ENCODE measurements around the gene PLA2G5. TPM values are rescaled to one million over a fixed set of nuclear protein-coding genes. Genes with fewer than 3 reads are reported as not detected.

The PLA2G5 gene
- total and polyA plus RNA-seq, 2 of the 13 experiments (the other 11 are each of a cell fraction or from before 2014, with no cell fraction given): not detected

DNA sequence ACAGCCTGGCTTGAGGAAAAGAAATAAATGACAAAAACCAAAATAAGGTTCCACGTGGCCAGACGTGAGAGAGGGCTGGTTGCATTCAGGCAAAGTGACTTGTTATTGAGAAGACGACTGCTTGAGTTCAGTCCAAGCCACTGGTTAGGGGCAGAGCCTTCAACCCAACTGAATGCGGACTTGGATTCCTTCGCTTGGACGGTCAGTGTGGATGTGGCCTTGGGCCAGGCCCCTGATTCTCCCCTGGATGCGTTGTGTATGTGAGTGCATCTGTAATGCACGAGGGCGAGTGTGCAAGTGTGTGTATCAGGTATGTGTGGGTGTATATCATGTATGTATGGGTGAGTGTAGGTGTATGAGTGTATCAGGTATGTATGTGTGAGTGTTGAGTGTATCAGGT lies 71.0 kb downstream of the PLA2G5 start:
- Histone ChIP-seq H3K4me1 (ENCODE audit: insufficient read depth, low read length) (peaks cover 13% of the 10 kb centered on the region), H3K36me3 (replicated peaks in 1 of 2; ENCODE audit: control insufficient read depth in 1 of 2, insufficient read depth in 2 of 2, low read length in 2 of 2) (no peaks in the 10 kb centered on the region), H3K4me3 (replicated peaks in 1 of 3; ENCODE audit: insufficient read depth in 1 of 3, low read depth in 2 of 3, low read length in 3 of 3) (no peak overlapping the region), H2AFZ (ENCODE audit: low read length) (no peak overlapping the region), H3K9ac (ENCODE audit: insufficient read depth, low read depth, low read length) (no peak overlapping the region), H3K9me3 (ENCODE audit: low read length) (no peaks in the 10 kb centered on the region), H3K4me2 (ENCODE audit: low read depth, low read length) (no peak overlapping the region), H3K79me2 (ENCODE audit: insufficient read depth, low read length) (no peaks in the 10 kb centered on the region), H3K27ac (ENCODE audit: extremely low read length, insufficient read depth, low read length) (no peak overlapping the region), H4K20me1 (ENCODE audit: insufficient read depth, low read length) (no peaks in the 10 kb centered on the region), H3K27me3 (ENCODE audit: control insufficient read depth in 1 of 2, insufficient read depth in 2 of 2, low read length in 2 of 2) (peaks cover 2 to 21% of the 10 kb centered on the region in 2 experiments; a peak in 3 of 5 replicates)
- TF ChIP-seq ZNF143 (CRISPR knock-in tag; IDR thresholded peaks at IDR 0.05) (no peak), ZNF607 (CRISPR knock-in tag; IDR thresholded peaks at IDR 0.05; ENCODE audit: borderline replicate concordance) (no peak), FOXM1 (CRISPR knock-in tag; IDR thresholded peaks at IDR 0.05) (no peak), TFE3 (CRISPR knock-in tag; IDR thresholded peaks at IDR 0.05) (no peak)
- TF ChIP-seq, protein P1, sequence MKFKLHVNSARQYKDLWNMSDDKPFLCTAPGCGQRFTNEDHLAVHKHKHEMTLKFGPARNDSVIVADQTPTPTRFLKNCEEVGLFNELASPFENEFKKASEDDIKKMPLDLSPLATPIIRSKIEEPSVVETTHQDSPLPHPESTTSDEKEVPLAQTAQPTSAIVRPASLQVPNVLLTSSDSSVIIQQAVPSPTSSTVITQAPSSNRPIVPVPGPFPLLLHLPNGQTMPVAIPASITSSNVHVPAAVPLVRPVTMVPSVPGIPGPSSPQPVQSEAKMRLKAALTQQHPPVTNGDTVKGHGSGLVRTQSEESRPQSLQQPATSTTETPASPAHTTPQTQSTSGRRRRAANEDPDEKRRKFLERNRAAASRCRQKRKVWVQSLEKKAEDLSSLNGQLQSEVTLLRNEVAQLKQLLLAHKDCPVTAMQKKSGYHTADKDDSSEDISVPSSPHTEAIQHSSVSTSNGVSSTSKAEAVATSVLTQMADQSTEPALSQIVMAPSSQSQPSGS (CRISPR knock-in tag; IDR thresholded peaks at IDR 0.05): no peak
- DNase-seq (ENCODE audit: low spot score): no peak
- ChIA-PET POLR2A (no interaction called here), CTCF (ENCODE audit: low intra/inter-chr PET ratio, low total read pairs) (no interaction called here)
- 34% methylated on average over 9 of the region's 9 CpGs for WGBS (ENCODE audit: low lambda C conversion rate)
- no peak for FAIRE-seq
- no peak for ATAC-seq
- in situ Hi-C loops (cut with HindIII; ENCODE audit: extremely low pct_ligation_motif_present, low pct_unique_long_range_greater_than_20kb) (no loop called here), intact Hi-C loops (cut with micrococcal nuclease; ENCODE audit: unreplicated experiment) (no loop called here)
- no TSS peak for BruUV-seq (replicated peaks)

DNA sequence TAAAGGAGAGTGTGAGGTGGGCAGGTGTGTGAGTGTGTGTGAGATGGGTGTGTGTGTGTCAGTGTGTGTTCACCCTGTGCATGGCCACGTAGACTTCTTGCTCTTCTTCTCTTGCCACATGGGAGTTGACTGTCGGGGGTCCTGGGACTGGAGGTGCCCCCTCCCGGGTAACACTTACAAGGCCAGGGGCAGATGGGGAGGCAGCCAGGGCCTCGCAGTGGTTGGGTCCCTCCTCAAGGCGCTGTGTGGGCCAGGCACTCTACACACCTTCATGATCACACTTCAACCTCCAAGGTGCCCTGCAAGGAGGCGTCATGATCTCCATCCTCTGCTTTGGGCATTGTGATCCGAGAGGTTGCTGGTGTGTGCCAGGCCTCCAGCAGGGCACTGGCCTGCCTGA lies 71.5 kb downstream of the PLA2G5 start:
- WGBS (ENCODE audit: low lambda C conversion rate): 14% methylated on average over 3 of the region's 7 CpGs
- BruUV-seq (replicated peaks): no TSS peak
- no peaks in the 10 kb centered on the region for H3K79me2 ChIP-seq (ENCODE audit: insufficient read depth, low read length)
- H3K27ac ChIP-seq (ENCODE audit: extremely low read length, insufficient read depth, low read length): no peak overlapping the region
- no peak for TF ChIP-seq MTERF4 (CRISPR knock-in tag; IDR thresholded peaks at IDR 0.05)
- 0 out of 2 replicates have a peak, but pooled peaks have one; percentile 30 for TF ChIP-seq IKZF1 (IDR thresholded peaks at IDR 0.05)
- H2AFZ ChIP-seq (ENCODE audit: low read length): no peak overlapping the region
- peaks cover 13% of the 10 kb centered on the region for H3K4me1 ChIP-seq (ENCODE audit: insufficient read depth, low read length)
- CTCF ChIA-PET (ENCODE audit: low intra/inter-chr PET ratio, low total read pairs): no interaction called here
- no peak overlapping the region for H3K9ac ChIP-seq (ENCODE audit: insufficient read depth, low read depth, low read length)
- POLR2A ChIA-PET: no interaction called here
- FAIRE-seq (no peak), ATAC-seq (no peak), DNase-seq (ENCODE audit: low spot score) (no peak)
- H4K20me1 ChIP-seq (ENCODE audit: insufficient read depth, low read length): no peaks in the 10 kb centered on the region
- no peak overlapping the region for H3K4me3 ChIP-seq (replicated peaks in 1 of 3; ENCODE audit: insufficient read depth in 1 of 3, low read depth in 2 of 3, low read length in 3 of 3)
- no peak overlapping the region for H3K4me2 ChIP-seq (ENCODE audit: low read depth, low read length)
- H3K27me3 ChIP-seq (ENCODE audit: control insufficient read depth in 1 of 2, insufficient read depth in 2 of 2, low read length in 2 of 2): peaks cover 2 to 21% of the 10 kb centered on the region in 2 experiments; a peak in 3 of 5 replicates
- intact Hi-C loops (cut with micrococcal nuclease; ENCODE audit: unreplicated experiment): no loop called here
- in situ Hi-C loops (cut with HindIII; ENCODE audit: extremely low pct_ligation_motif_present, low pct_unique_long_range_greater_than_20kb): no loop called here
- no peaks in the 10 kb centered on the region for H3K36me3 ChIP-seq (replicated peaks in 1 of 2; ENCODE audit: control insufficient read depth in 1 of 2, insufficient read depth in 2 of 2, low read length in 2 of 2)
- no peaks in the 10 kb centered on the region for H3K9me3 ChIP-seq (ENCODE audit: low read length)
